Bronchial epithelial cell (primary cell): ENCODE results near the gene HDAC4. TPM values are rescaled to one million over a fixed set of nuclear protein-coding genes. Genes with fewer than 3 reads are reported as not detected.

ENCODE experiments used
- DNase-seq: peaks from one replicate; pipeline ENCODE4 v3.0.0-alpha.2; 2010; ENCODE audit warnings: low read depth
- FAIRE-seq: peaks from 2 replicates; lab custom pipeline; 2011; peaks lifted over from hg19 to GRCh38; lab: Jason Lieb, UNC
- H3K27me3 ChIP-seq: 2 replicates; pipeline ENCODE4 v1.5.1; 2011; ENCODE audit warnings: low read length; ENCODE audit not compliant: control insufficient read depth, insufficient read depth
- H3K36me3 ChIP-seq: 2 replicates; pipeline ENCODE4 v1.5.1; 2011; ENCODE audit warnings: low read length; ENCODE audit not compliant: control insufficient read depth, insufficient read depth
- H3K4me3 ChIP-seq: 2 replicates; pipeline ENCODE4 v1.5.1; 2011; ENCODE audit warnings: mild to moderate bottlenecking, low read depth, low read length, control low read depth
- total RNA-seq: library from RNA; depleted of rRNA; stranded (reverse); fragments of >200 nt; gene quantifications from 2 replicates; pipeline ENCODE4 v1.2.1, GENCODE V29; 2014
- TF ChIP-seq, protein P1 (sequence below): IDR thresholded peaks from 2 replicates; pipeline ENCODE4 v1.5.1; 2011; ENCODE audit warnings: mild to moderate bottlenecking, moderate library complexity, low read length, control low read depth, inconsistent platforms; ENCODE audit not compliant: insufficient read depth, severe bottlenecking

Gene HDAC4
- total RNA-seq, 1 donor from 2014 or later = 5.3 TPM

DNA sequence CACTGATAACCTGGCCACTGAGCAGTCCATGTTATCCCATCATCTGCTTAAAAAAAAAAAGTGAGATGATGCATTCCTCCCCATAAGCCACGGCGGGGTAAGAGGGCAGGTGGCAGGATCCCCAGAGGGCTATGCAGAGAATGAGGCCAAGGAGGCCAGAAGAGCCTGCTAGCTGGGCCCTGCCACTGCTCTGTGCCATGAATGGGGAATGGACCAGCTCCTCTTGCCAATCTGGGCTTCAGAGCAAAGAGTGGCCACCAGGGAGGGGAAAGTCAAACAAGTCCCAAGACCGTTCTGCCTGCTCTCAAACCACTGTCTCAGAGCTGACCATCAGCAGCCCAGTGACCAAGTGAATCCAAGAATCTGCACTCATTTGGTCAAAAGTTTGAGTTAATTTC lies 350.6 kb downstream of the HDAC4 start:
- Histone ChIP-seq H3K27me3 (no peaks in the 10 kb centered on the region), H3K36me3 (no peaks in the 10 kb centered on the region), H3K4me3 (no peak overlapping the region)
- DNase-seq = no peak
- TF ChIP-seq, protein P1, sequence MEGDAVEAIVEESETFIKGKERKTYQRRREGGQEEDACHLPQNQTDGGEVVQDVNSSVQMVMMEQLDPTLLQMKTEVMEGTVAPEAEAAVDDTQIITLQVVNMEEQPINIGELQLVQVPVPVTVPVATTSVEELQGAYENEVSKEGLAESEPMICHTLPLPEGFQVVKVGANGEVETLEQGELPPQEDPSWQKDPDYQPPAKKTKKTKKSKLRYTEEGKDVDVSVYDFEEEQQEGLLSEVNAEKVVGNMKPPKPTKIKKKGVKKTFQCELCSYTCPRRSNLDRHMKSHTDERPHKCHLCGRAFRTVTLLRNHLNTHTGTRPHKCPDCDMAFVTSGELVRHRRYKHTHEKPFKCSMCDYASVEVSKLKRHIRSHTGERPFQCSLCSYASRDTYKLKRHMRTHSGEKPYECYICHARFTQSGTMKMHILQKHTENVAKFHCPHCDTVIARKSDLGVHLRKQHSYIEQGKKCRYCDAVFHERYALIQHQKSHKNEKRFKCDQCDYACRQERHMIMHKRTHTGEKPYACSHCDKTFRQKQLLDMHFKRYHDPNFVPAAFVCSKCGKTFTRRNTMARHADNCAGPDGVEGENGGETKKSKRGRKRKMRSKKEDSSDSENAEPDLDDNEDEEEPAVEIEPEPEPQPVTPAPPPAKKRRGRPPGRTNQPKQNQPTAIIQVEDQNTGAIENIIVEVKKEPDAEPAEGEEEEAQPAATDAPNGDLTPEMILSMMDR = no peak
- no peak for FAIRE-seq

DNA sequence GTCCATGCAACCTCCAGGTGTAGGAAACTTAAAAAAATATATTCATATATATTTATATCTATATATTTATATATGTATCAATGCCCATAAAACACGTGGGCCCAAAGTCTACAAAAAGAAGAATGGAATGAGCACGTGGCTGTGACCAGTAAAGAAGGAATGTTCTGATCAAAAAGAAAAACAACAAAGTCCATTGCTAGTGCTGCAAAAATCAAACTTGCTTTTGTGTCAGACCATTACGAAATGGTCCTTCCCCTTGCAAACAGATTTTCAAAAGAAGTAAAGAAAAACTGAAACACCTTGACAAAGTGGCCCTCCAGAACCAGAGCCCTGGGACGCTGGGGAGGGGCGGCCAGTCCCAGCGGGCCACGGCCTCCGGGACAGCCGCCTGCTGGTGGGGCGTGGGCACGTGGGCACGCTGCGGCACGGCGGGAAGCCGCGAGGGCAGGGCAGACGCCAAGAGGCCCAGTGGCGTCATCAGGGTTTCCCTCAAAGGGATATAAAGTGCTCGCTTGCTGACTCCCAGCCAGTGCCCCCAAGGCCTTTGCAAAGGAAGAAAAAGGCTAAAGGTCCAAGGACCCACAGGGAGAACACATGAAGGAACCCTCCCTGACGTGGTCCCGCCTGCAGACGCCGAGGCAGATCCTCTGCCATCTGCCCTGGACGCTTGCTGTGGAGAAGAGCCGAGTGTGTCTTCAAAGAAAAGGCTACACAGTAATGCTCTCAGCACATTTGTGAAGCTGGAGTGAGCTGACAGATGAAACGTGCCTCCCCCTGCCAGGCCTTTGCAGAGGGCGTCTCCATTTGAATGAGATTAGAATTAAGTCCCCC lies 351.2 kb downstream of the HDAC4 start:
- DNase-seq (peak; percentile 31), FAIRE-seq (peak; percentile 28)
- TF ChIP-seq, protein P1 = no peak
- Histone ChIP-seq H3K36me3 (no peaks in the 10 kb centered on the region), H3K4me3 (no peak overlapping the region), H3K27me3 (no peaks in the 10 kb centered on the region)

DNA sequence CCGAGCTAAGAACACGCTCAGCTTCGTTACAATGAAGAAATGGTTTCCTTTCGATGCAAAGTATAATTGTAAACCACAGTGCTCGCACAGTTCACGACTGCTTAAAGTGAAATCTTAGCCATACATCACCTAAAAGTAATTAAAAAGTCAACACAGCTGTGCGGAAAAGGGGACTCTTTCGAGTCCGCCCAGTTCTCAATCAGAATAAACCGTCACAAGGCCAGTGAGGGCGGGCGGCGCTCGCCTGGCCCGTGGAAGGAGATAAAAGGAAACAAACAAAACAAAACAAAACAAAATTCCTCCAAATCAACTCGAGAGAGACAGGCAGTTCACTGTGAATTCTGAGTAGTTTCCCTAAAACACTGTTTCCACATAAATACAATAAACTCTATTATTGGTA lies 352.1 kb downstream of the HDAC4 start:
- no peaks in the 10 kb centered on the region for H3K27me3 ChIP-seq
- TF ChIP-seq, protein P1 = no peak
- H3K4me3 ChIP-seq = no peak overlapping the region
- no peak for FAIRE-seq
- DNase-seq = no peak
- H3K36me3 ChIP-seq = no peaks in the 10 kb centered on the region

DNA sequence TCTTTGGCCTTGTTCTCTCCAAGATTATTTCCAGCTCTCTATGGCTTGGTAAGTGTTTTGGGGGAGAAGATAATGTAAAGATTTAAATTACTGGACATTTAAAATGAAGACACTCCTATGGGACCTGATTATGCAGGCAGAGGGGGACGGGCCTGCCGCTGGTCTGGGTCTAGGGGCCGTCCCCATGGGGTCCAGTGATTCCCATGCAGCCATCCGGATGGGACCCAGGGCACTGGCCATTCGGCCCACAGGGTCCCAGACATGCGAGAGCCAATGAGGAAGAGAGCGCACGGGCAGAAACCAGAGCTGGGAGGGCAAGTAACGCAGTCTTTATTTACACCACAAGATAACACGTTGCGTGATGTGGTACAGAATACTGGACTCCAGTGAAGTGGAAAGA lies 353.0 kb downstream of the HDAC4 start:
- no peak overlapping the region for H3K4me3 ChIP-seq
- no peaks in the 10 kb centered on the region for H3K27me3 ChIP-seq
- FAIRE-seq (no peak), DNase-seq (no peak)
- TF ChIP-seq, protein P1 = no peak
- no peaks in the 10 kb centered on the region for H3K36me3 ChIP-seq

DNA sequence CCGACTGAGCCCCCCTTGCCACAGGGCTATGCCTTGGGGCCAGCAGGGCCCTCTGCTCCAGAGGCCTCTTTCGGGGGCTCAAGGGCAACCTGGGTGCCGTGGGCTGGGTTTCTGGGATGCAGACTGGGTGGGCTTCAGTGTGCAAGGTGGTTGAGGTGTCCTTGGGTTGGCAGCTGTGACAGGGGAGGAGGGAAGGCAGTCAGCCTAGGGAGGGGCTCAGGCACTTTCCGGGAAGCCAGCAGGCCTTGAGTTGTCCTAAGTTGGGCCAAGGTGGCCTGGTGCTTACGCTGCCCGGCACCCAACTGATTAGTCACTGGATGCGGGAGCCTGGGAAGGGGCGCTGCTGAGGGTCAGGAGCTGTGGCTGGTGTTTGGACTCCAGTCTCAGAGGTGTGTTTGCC lies 353.4 kb downstream of the HDAC4 start:
- FAIRE-seq (no peak), DNase-seq (no peak)
- TF ChIP-seq, protein P1 = no peak
- Histone ChIP-seq H3K36me3 (no peaks in the 10 kb centered on the region), H3K27me3 (no peaks in the 10 kb centered on the region), H3K4me3 (no peak overlapping the region)

DNA sequence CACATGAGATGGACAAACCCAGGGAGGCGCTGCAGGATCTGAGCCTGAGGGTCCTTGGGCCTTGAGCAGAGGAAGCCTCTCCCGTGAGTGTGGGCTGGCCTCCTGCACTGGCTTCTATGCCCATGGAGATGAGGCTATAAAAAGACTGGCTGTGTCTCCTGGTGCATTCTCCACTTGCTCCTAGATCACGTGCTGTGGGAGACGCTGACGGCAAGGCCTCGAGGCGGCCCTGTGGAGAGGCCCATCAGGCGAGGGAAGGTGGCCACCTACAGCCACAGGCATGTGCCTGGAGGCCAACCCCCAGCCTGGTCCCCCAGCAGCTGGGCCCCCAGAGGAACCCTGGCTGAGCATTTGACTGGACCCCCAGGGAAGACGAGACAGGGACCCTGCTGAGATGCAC lies 354.0 kb downstream of the HDAC4 start:
- Histone ChIP-seq H3K36me3 (no peaks in the 10 kb centered on the region), H3K27me3 (no peaks in the 10 kb centered on the region), H3K4me3 (no peak overlapping the region)
- no peak for FAIRE-seq
- DNase-seq = no peak
- TF ChIP-seq, protein P1 = no peak
